HG03520 (cell line): Measurements from ENCODE around the gene SLC39A11.

ENCODE experiments used
- ATAC-seq: cut with Tn5 transposase; IDR thresholded peaks from one replicate; pipeline ENCODE4 v1.9.1; 2021; ENCODE audit warnings: mild to moderate bottlenecking, moderate library complexity; ENCODE audit not compliant: unreplicated experiment

The SLC39A11 gene

DNA sequence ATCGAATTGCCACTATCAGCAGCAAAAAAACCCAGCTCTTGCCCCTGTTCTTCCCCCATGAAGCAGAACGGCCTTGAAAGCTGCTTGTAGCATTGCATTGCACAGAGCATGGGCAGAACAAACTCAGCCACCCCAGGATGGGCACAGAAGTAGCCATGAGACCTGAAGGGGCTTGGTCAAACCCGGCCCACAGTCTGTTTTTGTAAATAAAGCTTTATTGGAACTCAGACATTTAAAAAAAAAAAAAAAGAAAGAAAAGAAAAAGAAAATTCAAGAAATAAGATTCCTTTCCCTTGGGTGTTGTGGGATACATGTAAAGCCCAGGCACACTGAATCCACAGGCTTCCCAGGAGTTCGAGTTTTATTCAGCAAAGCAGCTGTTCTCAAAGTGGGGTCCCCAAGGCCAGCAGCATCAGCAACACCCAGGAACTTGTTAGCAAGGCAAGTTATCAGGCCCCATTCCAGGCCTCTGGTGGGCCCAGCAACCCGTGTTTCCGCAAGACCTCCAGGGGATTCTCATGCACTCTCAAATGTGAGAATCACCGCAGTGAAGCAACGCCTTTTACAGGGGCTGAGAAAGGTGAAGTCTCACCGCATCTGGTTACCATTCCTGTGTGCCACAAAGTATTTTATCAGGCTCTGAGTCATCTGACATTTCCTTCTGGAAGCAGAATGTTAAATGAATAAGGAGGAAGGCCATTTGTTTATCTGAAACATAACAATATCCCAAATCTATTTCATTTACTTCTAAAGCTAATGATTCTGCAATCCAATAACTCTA is 108.2 kb downstream of the SLC39A11 start:
- ATAC-seq: no peak

DNA sequence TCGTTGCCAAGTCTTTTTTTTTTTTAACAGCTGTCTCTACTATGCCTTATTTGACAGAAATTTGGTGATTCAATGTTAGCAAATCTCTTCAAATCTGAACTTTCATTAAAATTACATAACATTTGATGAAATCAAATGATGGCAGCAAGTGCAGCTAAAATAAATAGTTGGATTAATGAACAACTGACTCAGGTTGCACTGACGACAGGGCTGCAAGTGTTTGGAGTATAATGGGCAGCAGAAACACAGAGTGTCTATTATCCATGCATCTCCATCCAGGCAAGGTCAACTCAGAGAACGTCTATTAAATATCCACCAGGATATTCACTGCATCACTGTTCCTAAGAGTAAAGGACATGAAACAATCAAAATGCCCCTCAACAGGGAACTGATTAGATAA is 109.8 kb downstream of the SLC39A11 start:
- no peak for ATAC-seq

DNA sequence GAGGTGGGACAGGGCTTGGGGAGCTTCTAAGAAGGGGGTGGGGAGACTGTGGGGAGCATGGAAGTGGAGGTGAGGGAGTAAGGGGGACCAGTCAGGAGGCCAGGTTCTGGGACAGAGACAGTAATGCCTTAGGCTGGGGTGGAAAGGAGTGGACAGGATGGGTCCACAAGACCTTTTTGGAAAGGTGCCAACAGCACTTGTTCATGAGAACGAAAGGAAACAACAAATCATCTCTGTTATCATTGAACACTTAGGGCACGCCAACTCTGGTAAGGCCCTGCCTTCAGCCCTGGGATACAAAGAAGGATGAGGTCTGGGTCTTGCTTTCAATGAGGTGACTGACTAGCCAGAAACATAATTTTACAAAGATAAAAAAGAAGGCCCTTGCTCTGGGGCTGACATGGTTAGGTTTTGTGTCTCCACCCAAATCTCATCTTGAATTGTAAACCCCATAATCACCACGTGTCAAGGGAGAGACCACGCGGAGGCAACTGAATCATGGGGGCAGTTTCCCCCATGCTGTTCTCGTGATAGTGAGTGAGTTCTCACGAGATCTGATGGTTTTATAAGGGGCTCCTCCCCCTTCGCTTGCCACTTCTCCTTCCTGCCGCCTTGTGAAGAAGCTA is 113.8 kb downstream of the SLC39A11 start:
- ATAC-seq: no peak

DNA sequence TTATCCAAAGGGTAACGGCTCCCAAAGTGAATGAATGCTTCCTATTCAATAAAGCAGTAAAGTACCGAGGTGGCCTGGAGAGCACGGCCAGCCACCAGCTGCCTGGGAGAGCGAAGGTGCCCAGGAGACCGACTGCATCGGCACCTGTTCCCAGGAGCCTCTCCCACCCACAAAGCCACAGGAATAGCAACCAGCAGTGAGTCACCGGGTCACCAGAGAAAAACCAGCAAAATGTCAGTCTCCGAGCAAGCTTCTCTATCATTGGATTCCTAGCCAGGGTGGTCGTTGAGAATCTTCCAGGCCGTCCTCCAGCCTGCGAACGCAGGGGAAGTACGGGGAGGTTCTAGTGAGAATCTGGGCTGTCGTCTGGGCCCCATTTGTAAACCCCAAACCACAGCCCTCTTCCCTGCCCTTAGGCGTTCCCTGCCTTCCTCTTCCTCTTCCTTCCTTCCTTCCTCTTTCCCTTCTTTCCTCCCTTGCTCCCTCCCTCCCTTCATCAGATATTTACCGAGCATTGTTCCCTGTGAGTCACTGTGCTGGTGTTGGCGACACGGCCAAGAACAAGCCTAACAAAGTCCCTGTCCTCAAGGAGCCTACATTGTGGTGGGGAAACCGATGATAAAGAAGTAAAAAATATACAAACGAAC is 114.6 kb downstream of the SLC39A11 start:
- ATAC-seq: no peak

DNA sequence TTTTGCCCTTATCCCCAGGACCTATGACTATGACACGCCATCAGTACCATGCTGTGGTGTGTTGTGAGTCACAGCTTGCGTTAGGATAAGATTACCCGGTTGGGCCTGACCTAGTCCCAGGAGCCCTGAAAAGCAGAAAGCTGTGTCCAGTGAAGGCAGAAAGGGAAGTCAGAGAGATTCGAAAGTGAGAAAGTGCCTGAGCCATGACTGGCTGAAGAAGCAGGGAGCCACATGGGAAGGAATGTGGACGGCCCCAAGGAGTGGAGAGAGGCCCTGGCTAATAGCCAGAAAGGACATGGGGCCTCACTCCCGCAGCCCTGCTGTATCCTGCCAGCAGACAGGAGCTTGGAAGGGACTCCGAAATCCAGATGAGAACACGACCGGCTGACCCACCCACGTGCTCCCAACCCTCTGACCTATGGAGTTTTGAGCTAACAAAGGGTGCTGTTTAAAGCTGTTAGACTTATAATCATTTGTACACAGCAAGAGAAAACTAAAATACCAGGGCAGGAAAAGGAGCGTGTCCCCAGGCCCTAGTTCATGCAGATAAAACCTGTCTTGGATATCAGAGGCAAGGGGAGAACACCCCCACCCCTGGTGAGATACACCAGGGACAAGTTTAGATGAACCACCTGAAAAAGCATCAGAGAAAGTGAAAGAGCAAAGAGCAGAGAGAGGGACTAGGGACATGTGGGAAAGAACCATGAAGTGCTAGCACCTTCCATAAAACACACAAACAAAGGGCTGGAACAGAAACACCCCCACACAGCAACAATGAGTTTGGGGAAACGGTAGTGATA is 115.3 kb downstream of the SLC39A11 start:
- ATAC-seq: no peak

DNA sequence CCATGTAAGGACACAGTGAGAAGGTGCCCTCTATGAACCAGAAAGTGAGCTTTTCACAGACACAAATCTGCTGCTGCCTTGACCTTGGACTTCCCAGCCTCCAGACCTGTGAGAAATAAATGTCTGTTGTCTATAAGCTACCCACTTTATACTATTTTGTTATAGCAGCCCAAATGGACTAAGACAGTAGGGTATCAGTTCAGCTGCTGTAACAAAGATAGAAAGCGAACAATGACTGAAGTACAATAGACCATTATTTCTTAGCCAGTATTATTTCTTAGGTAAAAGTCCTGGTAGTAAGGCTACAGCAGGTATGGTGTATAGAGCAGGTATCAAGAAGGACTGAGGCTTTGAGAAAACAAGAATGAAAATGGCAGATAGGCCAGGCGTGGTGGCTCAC is 117.0 kb downstream of the SLC39A11 start:
- ATAC-seq: no peak

DNA sequence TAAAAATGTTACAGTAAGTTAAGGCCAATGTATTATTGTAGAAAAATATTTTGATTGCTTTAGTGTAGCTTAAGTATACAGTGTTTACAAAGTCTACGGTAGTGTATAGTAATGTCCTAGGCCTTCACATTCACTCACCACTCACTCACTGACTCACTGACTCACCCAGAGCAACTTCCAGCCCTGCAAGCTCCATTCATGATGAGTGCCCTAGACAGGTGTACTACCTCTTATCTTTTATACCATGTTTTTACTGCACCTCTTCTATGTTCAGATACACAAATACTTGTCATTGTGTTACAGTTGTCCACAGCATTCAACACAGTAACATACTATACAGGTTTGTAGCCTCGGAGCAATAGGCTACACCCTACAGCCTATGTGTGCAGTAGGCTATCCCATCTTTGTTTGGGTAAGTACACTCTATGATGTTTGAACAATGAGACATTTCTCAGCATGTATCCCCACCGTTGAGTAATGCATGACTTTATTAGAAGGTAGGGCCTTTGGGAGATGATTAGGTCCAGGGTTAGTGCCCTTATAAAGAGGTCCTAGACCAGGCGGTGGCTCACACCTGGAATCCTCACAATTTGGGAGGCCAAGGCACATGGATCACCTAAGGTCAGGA is 117.8 kb downstream of the SLC39A11 start:
- no peak for ATAC-seq

DNA sequence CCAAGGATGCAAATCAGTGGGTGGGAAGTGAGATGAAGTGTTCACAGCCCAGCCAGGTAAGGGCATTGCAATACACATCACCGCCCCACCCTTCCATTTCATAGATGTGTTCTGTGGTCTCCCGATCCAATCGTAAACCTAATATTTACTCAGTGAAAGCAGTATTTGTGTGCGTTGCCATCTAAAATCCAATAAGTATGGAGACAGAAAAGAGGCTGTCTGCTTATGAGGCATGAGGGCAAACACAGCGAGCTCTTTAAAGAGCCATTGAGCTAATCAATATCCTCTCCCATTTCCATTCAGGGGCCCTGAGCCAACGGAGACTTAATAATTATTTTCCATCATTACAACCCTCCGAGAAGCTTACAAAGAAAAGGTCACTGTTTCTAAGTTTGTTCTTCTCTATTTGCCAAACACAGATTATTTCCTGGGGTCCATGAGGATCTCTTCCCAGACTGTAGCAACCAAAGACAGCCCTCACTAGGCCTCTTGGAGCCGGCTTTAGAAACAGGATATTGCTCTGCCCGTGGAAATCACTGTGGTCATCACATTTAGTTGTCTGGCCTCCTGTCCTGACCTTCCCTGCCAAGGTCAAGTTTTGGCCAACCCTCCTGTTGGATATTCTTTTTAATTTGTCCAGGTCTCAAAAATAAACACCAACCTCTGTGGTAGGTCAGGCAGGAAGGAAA is 120.1 kb downstream of the SLC39A11 start:
- ATAC-seq: no peak

DNA sequence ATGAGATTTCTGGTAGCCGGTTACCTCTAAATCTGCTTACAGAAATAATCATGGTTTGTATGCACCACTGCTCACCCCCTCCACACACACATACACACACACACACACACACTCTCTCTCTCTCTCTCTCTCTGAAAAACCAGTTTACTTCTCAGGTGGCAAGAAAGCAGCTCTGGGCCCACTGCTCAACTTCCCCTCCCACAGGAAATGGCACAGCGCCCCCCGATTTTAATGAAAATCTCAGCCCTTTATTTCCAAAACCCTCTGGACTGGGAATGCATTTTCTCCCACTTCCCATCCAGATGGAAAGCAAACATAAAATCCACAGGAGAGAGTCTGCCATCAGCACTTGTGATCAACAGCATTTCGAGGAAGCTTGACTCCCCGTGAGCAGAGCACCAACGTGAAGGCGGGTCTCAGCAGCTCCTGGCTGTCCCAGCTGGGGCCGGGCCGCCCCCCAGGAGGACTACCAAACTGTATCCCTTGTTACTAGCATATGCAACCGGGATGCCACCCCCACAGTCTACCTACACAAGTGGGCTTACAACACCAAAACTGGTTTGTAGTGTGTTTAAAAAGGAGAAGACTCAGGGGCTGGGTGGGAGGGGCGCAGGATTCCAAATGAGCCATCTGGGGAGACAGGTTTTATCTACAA is 121.1 kb downstream of the SLC39A11 start:
- no peak for ATAC-seq

DNA sequence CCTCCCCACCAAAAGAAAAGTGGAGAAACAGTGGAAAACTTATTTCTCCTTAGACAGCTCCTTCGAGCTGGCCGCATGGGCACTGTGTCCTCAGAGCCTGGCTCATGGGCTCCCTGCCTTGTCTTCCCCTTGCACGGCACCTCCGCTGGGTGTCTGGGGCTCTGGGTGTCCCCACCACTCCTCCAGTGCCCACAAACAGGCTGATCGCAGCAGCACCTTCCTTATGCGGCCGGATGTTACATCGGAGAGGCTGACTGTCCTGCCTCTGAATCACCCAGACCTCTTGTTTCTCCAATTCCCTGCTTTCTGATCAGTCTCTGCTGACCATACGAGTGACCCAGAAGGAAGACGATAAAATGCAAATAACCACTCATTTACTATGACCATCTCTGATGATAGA is 121.7 kb downstream of the SLC39A11 start:
- ATAC-seq: no peak

DNA sequence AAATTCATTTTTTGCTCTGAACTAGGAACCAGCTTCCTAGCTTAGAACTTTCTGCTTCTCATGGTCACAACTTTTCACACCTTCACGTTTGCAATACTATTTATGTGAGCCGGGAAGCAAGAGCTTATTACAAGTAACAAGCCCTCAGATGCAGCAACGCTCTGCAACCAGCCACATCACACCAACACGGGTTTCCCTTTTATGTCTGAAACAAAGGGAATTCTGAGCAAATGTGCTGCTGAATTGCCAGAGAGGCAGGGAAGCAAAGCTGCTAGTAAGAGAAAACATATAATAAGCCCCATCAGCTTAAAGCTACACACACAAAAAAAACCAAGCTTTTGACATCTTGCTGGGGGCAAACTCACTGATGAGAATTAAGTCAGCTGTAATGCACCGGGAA is 122.2 kb downstream of the SLC39A11 start:
- ATAC-seq: no peak

DNA sequence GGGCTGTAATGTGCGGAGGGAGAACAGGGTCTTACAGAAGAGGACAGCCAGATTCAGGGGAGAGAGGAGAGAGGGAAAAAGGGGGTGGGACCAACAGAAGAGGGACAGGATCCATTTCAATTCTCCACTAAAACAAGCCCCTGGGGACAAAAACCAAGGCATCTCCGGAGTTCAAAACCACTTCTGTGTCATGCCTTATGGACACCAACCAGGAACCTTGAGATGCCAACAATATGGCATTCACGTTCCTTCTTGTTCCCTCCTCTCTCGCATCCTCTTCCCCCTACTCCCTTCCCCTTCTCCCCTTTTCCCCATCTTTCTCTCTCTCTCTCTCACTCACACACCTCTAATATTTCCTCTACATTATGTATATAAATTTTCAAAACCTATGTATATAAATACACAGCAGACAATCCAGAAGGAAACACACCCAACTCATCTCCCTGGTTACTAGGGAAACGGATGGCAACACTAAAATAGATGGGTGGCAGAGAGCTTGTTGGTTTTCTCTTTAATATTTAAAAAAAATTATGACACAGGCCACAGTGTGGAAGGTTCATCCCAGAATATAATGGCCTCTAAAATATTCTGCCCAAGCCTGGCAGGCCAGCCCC is 123.1 kb downstream of the SLC39A11 start:
- ATAC-seq: no peak

DNA sequence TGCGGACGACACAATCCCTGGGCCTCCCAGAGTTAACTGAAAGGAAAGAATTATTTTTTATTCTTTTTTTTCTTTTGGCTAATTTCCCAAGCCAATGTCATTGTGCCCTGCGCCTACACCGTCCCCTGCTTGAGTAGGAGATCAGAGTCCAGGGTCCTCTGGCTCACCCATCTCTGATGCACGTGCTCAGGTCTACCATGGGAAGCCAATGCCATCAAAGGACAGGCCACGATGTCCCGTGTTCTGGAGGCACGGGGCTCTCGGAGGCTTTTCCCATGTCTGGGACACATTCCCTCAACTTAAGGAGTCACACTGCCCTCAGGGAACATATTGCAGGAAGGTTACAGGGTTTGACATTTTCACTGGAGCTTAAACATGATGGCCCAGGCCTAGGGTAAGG is 123.7 kb downstream of the SLC39A11 start:
- no peak for ATAC-seq

DNA sequence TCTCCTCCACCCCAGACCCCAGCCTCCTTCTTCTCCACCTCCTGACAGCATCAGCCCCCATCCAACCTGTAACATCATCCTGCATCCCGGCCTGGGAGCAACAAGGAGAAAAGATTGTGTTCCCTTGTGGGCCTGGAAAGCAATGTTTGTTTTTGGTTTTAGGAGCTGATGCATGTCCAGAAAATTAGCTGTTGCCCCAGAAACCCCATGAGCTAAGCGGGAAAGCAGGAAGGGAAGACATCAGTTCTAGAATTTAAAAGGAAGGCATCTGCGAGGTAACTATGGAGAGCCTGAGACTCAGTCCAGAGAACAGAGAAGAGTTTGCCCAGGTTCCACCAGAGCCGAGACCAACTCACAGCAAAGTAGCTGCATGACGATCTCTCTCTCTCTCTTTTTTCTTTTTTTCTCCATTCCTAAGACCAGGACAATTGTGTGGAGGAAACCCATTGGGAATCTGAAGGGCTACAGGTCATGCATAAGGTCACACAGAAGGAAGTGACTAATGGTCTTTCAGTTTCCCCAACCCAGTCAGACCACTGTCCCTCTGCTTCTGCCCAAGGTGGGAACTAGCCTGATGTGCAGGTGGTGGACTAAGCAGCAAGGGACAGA is 124.4 kb downstream of the SLC39A11 start:
- ATAC-seq: no peak

DNA sequence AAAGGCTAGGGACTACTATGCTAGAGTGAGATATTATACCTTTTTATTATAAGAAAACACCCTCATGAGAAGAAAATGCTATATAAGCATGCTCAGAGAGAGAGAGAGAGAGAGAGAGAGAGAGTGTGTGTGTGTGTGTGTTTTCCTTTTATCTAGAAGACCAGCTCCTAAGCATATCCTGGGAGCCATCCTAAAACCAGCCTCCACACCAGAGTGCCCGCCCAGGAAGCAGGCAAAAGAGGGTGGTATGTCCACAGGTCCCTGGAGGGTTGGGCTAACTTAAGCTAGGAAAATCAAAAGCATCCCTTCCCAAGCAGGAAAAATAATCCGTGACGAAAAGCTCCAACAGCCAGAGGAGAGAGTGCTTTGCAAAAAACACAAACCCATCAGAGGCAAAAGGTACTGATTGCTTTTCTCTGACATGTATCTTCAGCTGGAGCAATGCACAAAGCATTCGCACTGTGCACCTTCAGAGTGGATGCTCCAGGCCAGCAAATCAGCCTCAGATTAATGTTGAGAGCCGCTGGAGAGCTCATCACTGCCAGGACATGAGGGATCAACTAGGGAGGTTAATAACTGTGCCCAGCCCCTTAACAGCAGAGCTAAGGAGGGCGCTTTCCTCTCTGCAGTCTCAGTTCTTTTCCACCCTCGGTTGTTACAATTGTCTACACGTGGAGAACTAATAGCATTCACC is 125.1 kb downstream of the SLC39A11 start:
- no peak for ATAC-seq

DNA sequence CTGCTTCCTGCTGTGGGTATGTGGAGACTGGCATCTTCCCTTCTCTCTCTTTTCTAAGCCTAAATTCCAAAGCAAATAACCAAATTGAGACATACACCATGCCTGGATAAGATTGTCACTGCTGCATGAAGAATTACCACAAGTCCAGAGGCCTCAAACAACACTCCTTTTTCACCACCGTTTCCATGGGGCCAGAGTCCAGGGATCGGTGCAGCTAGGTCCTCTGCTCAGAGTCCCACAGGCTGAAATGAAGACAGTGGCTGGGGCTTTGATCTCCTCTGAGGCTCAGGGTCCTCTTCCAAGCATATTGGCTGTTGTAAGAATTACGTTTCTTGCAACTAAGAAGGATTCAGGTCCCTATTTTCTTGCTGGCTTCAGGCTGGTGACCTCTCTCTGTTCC is 130.4 kb downstream of the SLC39A11 start:
- ATAC-seq: no peak

DNA sequence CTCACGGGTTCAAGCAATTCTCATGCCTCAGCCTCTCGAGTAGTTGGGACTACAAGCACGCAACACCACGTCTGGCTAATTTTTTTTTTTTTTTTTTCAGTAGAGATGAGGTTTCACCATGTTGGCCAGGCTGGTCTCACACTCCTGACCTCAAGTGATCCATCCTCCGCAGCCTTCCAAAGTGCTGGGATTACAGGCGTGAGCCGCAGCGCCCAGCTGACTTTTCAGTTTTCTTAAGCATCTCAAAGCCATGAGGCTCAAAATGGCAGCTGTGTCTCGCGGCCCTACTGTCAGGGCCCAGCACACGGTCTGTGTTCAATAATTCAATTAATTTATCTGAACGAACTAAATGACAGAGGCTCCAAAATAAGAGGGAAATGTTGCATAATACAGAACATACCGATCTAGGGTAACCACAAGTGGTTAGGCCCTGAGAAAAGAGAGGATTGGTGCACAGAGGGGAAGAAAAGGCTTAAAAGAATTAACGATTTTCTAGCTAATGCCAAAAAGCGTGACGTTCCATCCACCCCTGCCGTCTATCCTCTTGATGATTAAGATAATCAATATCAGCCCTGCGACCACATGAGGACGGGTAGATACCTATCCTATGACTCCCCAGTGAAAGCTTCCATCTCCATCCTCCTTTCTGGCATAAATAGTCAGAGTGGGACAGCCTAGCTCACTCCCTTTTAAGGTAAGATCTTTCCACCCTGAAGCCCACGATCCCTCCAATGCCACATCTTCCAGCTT is 136.9 kb downstream of the SLC39A11 start:
- no peak for ATAC-seq

DNA sequence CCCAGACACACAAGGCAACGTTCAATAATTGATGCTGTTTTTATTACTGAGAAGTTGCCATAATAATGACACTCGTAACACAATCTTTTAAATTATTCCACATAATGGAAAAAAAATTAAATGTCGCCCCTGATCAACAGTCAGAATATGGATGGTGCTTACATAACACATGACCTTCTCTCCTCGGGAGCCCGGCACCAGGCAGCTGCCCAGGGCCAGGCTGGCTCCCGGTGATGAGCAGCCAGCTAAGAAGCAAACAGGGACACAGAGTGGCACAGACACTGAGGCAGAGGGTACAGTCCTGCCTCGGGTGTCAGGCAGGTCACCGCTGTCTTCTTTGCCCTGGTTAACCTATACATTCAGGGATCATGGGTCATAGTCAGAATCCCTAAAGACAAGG is 137.9 kb downstream of the SLC39A11 start:
- no peak for ATAC-seq
